ENCODE data around the gene AKAP7.
A peak's percentile ranks its signal among the peaks of the same experiment; 100 is the strongest.

AKAP7 gene

GRCh38 chr6:131250122-131250521 is 114.9 kb downstream of the AKAP7 start:
- Histone ChIP-seq H3K9me2 (replicated peaks; ENCODE audit: low read depth, low read length) (no peaks in the 10 kb centered on the region), H3F3A (ENCODE audit: low read depth) (no peaks in the 10 kb centered on the region), H3K9ac (ENCODE audit: low read depth, low read length, poor library complexity, severe bottlenecking) (peak overlapping the region; percentile 43), H2AFZ (ENCODE audit: low read length) (peak overlapping the region; percentile 29), H3K4me1 (ENCODE audit: insufficient read depth, low read length, poor library complexity, severe bottlenecking) (peaks cover 31% of the 10 kb centered on the region), H3K27me3 (ENCODE audit: insufficient read depth, low read length, poor library complexity, severe bottlenecking) (no peaks in the 10 kb centered on the region), H3K4me2 (ENCODE audit: low read depth, low read length, poor library complexity, severe bottlenecking) (peak overlapping the region; percentile 70), H3K36me3 (ENCODE audit: insufficient read depth, low read length) (no peaks in the 10 kb centered on the region), H3K9me3 (ENCODE audit: insufficient read depth, low read depth, low read length) (no peaks in the 10 kb centered on the region), H3K79me2 (ENCODE audit: insufficient read depth, low read length) (no peaks in the 10 kb centered on the region), H3K4me3 (ENCODE audit: low read length, poor library complexity, severe bottlenecking) (peak overlapping the region; percentile 61), H4K20me1 (ENCODE audit: insufficient read depth, low read length, poor library complexity, severe bottlenecking) (no peaks in the 10 kb centered on the region)
- no peak for TF ChIP-seq EZH2phosphoT487 (IDR thresholded peaks at IDR 0.05; ENCODE audit: borderline replicate concordance)
- TF ChIP-seq CTCF (conservative IDR thresholded peaks at IDR 0.05; ENCODE audit: low read length): no peak

GRCh38 chr6:131250936-131251335 is 115.7 kb downstream of the AKAP7 start:
- peak overlapping the region; percentile 70 for H3K4me2 ChIP-seq (ENCODE audit: low read depth, low read length, poor library complexity, severe bottlenecking)
- H2AFZ ChIP-seq (ENCODE audit: low read length): no peak overlapping the region
- H3K4me3 ChIP-seq (ENCODE audit: low read length, poor library complexity, severe bottlenecking): peak overlapping the region; percentile 61

GRCh38 chr6:131251590-131252199 is 116.4 kb downstream of the AKAP7 start:
- no peaks in the 10 kb centered on the region for H3K9me2 ChIP-seq (replicated peaks; ENCODE audit: low read depth, low read length)
- H2AFZ ChIP-seq (ENCODE audit: low read length): no peak overlapping the region
- no peak overlapping the region for H3K4me3 ChIP-seq (ENCODE audit: low read length, poor library complexity, severe bottlenecking)
- no peaks in the 10 kb centered on the region for H3K79me2 ChIP-seq (ENCODE audit: insufficient read depth, low read length)
- peaks cover 41% of the 10 kb centered on the region for H3K4me1 ChIP-seq (ENCODE audit: insufficient read depth, low read length, poor library complexity, severe bottlenecking)
- H3F3A ChIP-seq (ENCODE audit: low read depth): no peaks in the 10 kb centered on the region
- H3K9ac ChIP-seq (ENCODE audit: low read depth, low read length, poor library complexity, severe bottlenecking): no peak overlapping the region
- TF ChIP-seq EZH2phosphoT487 (IDR thresholded peaks at IDR 0.05; ENCODE audit: borderline replicate concordance) (no peak), CTCF (conservative IDR thresholded peaks at IDR 0.05; ENCODE audit: low read length) (no peak)
- H4K20me1 ChIP-seq (ENCODE audit: insufficient read depth, low read length, poor library complexity, severe bottlenecking): no peaks in the 10 kb centered on the region
- H3K36me3 ChIP-seq (ENCODE audit: insufficient read depth, low read length): no peaks in the 10 kb centered on the region
- H3K9me3 ChIP-seq (ENCODE audit: insufficient read depth, low read depth, low read length): no peaks in the 10 kb centered on the region
- H3K4me2 ChIP-seq (ENCODE audit: low read depth, low read length, poor library complexity, severe bottlenecking): peak overlapping the region; percentile 70
- H3K27me3 ChIP-seq (ENCODE audit: insufficient read depth, low read length, poor library complexity, severe bottlenecking): no peaks in the 10 kb centered on the region

More at GRCh38 chr6:131250936-131251335, 115.7 kb downstream of the AKAP7 start:
- H3K79me2 ChIP-seq (ENCODE audit: insufficient read depth, low read length): no peaks in the 10 kb centered on the region
- no peaks in the 10 kb centered on the region for H4K20me1 ChIP-seq (ENCODE audit: insufficient read depth, low read length, poor library complexity, severe bottlenecking)
- no peaks in the 10 kb centered on the region for H3K36me3 ChIP-seq (ENCODE audit: insufficient read depth, low read length)
- peak overlapping the region; percentile 43 for H3K9ac ChIP-seq (ENCODE audit: low read depth, low read length, poor library complexity, severe bottlenecking)
- no peaks in the 10 kb centered on the region for H3K27me3 ChIP-seq (ENCODE audit: insufficient read depth, low read length, poor library complexity, severe bottlenecking)
- no peaks in the 10 kb centered on the region for H3K9me2 ChIP-seq (replicated peaks; ENCODE audit: low read depth, low read length)
- TF ChIP-seq CTCF (conservative IDR thresholded peaks at IDR 0.05; ENCODE audit: low read length): no peak
- H3K9me3 ChIP-seq (ENCODE audit: insufficient read depth, low read depth, low read length): no peaks in the 10 kb centered on the region
- H3K4me1 ChIP-seq (ENCODE audit: insufficient read depth, low read length, poor library complexity, severe bottlenecking): peaks cover 39% of the 10 kb centered on the region
- no peaks in the 10 kb centered on the region for H3F3A ChIP-seq (ENCODE audit: low read depth)
